Loucy (cell line): ENCODE results near the gene NCKIPSD.

Experiments
- H2AFZ ChIP-seq: fragments of 200-600 bp; sonication (generic); 2 replicates; pipeline ENCODE4 v1.6.0; 2016; ENCODE audit warnings: antibody characterized with exemption, mild to moderate bottlenecking, low read length, moderate library complexity
- H3F3A ChIP-seq: fragments of 200-600 bp; 2 replicates; pipeline ENCODE4 v1.6.0; 2016; ENCODE audit warnings: antibody characterized with exemption, low read depth, mild to moderate bottlenecking
- H3K27me3 ChIP-seq: fragments of 200-600 bp; sonication (generic); 2 replicates; pipeline ENCODE4 v1.6.1; 2014; ENCODE audit warnings: low read length, mild to moderate bottlenecking; ENCODE audit not compliant: insufficient read depth, poor library complexity, severe bottlenecking
- H3K36me3 ChIP-seq: fragments of 200-600 bp; sonication (generic); 2 replicates; pipeline ENCODE4 v1.6.1; 2016; ENCODE audit warnings: low read length; ENCODE audit not compliant: insufficient read depth
- H3K4me1 ChIP-seq: fragments of 200-600 bp; sonication (generic); 2 replicates; pipeline ENCODE4 v1.5.1; 2014; ENCODE audit warnings: low read length, mild to moderate bottlenecking; ENCODE audit not compliant: insufficient read depth, poor library complexity, severe bottlenecking
- H3K4me2 ChIP-seq: fragments of 200-600 bp; sonication (generic); 2 replicates; pipeline ENCODE4 v1.6.0; 2014; ENCODE audit warnings: antibody characterized with exemption, low read length, low read depth, mild to moderate bottlenecking; ENCODE audit not compliant: poor library complexity, severe bottlenecking
- H3K4me3 ChIP-seq: fragments of 200-600 bp; sonication (generic); 2 replicates; pipeline ENCODE4 v1.5.1; 2014; ENCODE audit warnings: low read length, mild to moderate bottlenecking, mixed read lengths; ENCODE audit not compliant: poor library complexity, severe bottlenecking
- H3K79me2 ChIP-seq: fragments of 200-600 bp; sonication (generic); 2 replicates; pipeline ENCODE4 v1.6.1; 2014; ENCODE audit warnings: low read length; ENCODE audit not compliant: insufficient read depth
- H3K9ac ChIP-seq: fragments of 200-600 bp; sonication (generic); 2 replicates; pipeline ENCODE4 v1.6.0; 2014; ENCODE audit warnings: mild to moderate bottlenecking, low read depth, low read length, moderate library complexity; ENCODE audit not compliant: poor library complexity, severe bottlenecking
- H3K9me2 ChIP-seq: fragments of 200-600 bp; sonication (generic); replicated peaks from 2 replicates; pipeline ENCODE4 v1.6.1; 2016; ENCODE audit warnings: low read depth, low read length, mixed read lengths
- H3K9me3 ChIP-seq: fragments of 200-600 bp; sonication (generic); 2 replicates; pipeline ENCODE4 v1.6.1; 2014; ENCODE audit warnings: mild to moderate bottlenecking, antibody characterized with exemption, low read length, low read depth; ENCODE audit not compliant: insufficient read depth
- H4K20me1 ChIP-seq: fragments of 200-600 bp; sonication (generic); 2 replicates; pipeline ENCODE4 v1.6.0; 2014; ENCODE audit warnings: antibody characterized with exemption, low read length, mild to moderate bottlenecking; ENCODE audit not compliant: insufficient read depth, poor library complexity, severe bottlenecking
- CTCF ChIP-seq: fragments of 200-600 bp; sonication (generic); conservative IDR thresholded peaks from 2 replicates; pipeline ENCODE4 v1.5.1; 2014; ENCODE audit warnings: mild to moderate bottlenecking, antibody characterized with exemption, low read length
- EZH2phosphoT487 ChIP-seq: fragments of 200-600 bp; IDR thresholded peaks from 2 replicates; pipeline ENCODE4 v1.6.1; 2018; ENCODE audit warnings: antibody characterized with exemption, mild to moderate bottlenecking, moderate library complexity, borderline replicate concordance

Gene NCKIPSD

GRCh38 chr3:48693826-48694225 lies 8.1 kb upstream of the NCKIPSD start:
- Histone ChIP-seq H3K79me2 (peaks cover 53% of the 10 kb centered on the region), H3K9me3 (no peaks in the 10 kb centered on the region), H3K4me2 (no peak overlapping the region), H3F3A (no peaks in the 10 kb centered on the region), H3K27me3 (no peaks in the 10 kb centered on the region), H3K9me2 (no peaks in the 10 kb centered on the region), H3K4me1 (no peaks in the 10 kb centered on the region), H3K4me3 (no peak overlapping the region), H3K36me3 (peaks cover 85% of the 10 kb centered on the region), H4K20me1 (peaks cover 74% of the 10 kb centered on the region), H3K9ac (no peak overlapping the region), H2AFZ (no peak overlapping the region)
- no peak for TF ChIP-seq CTCF
- no peak for TF ChIP-seq EZH2phosphoT487

- H3K36me3 ChIP-seq = peaks cover 88% of the 10 kb centered on the region
- H3F3A ChIP-seq = no peaks in the 10 kb centered on the region
- no peak overlapping the region for H3K4me2 ChIP-seq
- TF ChIP-seq CTCF (no peak), EZH2phosphoT487 (no peak)
- no peaks in the 10 kb centered on the region for H3K27me3 ChIP-seq
- H3K9ac ChIP-seq = no peak overlapping the region
- no peak overlapping the region for H3K4me3 ChIP-seq
- H2AFZ ChIP-seq = no peak overlapping the region
- no peaks in the 10 kb centered on the region for H3K4me1 ChIP-seq
- peaks cover 69% of the 10 kb centered on the region for H4K20me1 ChIP-seq
- H3K9me2 ChIP-seq = no peaks in the 10 kb centered on the region
- no peaks in the 10 kb centered on the region for H3K9me3 ChIP-seq
- peaks cover 40% of the 10 kb centered on the region for H3K79me2 ChIP-seq
These were observed 6.8 kb upstream of the NCKIPSD start for GRCh38 chr3:48692551-48692950.

GRCh38 chr3:48690846-48691458 lies 5.2 kb upstream of the NCKIPSD start:
- no peak overlapping the region for H3K9ac ChIP-seq
- no peak overlapping the region for H2AFZ ChIP-seq
- no peaks in the 10 kb centered on the region for H3K9me3 ChIP-seq
- no peaks in the 10 kb centered on the region for H3K4me1 ChIP-seq
- H3K4me2 ChIP-seq = no peak overlapping the region
- peaks cover 24% of the 10 kb centered on the region for H3K79me2 ChIP-seq
- H3K9me2 ChIP-seq = no peaks in the 10 kb centered on the region
- H3K4me3 ChIP-seq = no peak overlapping the region
- H3K27me3 ChIP-seq = no peaks in the 10 kb centered on the region
- peaks cover 3% of the 10 kb centered on the region; the same call in 1 of the 2 replicates for H3F3A ChIP-seq
- TF ChIP-seq EZH2phosphoT487 (no peak), CTCF (no peak)
- peaks cover 86% of the 10 kb centered on the region for H3K36me3 ChIP-seq
- H4K20me1 ChIP-seq = peaks cover 61% of the 10 kb centered on the region
